Panc1 (cell line): ENCODE results near the gene NRGN. TPM values are rescaled to one million over a fixed set of nuclear protein-coding genes. Genes with fewer than 3 reads are reported as not detected.

Experiments used
- ATAC-seq: fragments of 200-7000 bp; cut with Tn5 transposase; 2 replicates; pipeline ENCODE4 v1.9.1; 2020; ENCODE audit warnings: mild to moderate bottlenecking, moderate library complexity
- BruUV-seq: library from RNA; stranded (reverse); fragments of 400-500 nt; replicated peaks from 2 replicates; lab custom pipeline; 2021; lab: Mats Ljungman, UMichigan
- CTCF ChIA-PET: fragments of 300-600 bp; sonication (Branson Sonifier 250); formaldehyde crosslinking; loops from one replicate; lab custom pipeline; 2022; ENCODE audit warnings: antibody characterized with exemption; lab: Charles Lee
- POLR2A ChIA-PET: fragments of 300-600 bp; sonication (Branson Sonifier 250); formaldehyde crosslinking; loops from one replicate; lab custom pipeline; 2022; ENCODE audit warnings: antibody characterized with exemption; lab: Charles Lee
- DNase-seq: peaks from one replicate; pipeline ENCODE4 v3.0.0-alpha.2; 2010; ENCODE audit warnings: low read depth, low spot score
- H3K27ac ChIP-seq: 2 replicates; pipeline ENCODE4 v1.5.1; 2011; ENCODE audit warnings: mild to moderate bottlenecking, low read length, inconsistent platforms
- H3K27me3 ChIP-seq: fragments of 200-500 bp; sonication (Bioruptor generic); 2 replicates; pipeline ENCODE4 v1.6.0; 2014; ENCODE audit warnings: low read length, inconsistent platforms; ENCODE audit not compliant: control insufficient read depth, insufficient read depth
- H3K36me3 ChIP-seq: fragments of 200-500 bp; sonication (Bioruptor generic); 2 replicates; pipeline ENCODE4 v1.5.1; 2014; ENCODE audit warnings: inconsistent platforms, mild to moderate bottlenecking, low read length, moderate library complexity; ENCODE audit not compliant: control insufficient read depth, insufficient read depth
- H3K4me1 ChIP-seq: 2 replicates; pipeline ENCODE4 v1.5.1; 2011; ENCODE audit warnings: inconsistent platforms, mild to moderate bottlenecking, low read length, moderate library complexity; ENCODE audit not compliant: control insufficient read depth, insufficient read depth
- H3K4me3 ChIP-seq, 2 experiments: 2 replicates each; pipeline ENCODE4 v1.5.1; 2011 to 2012; ENCODE audit warnings: low read depth in 2 of 2, low read length in 2 of 2, mild to moderate bottlenecking in 2 of 2, inconsistent platforms in 1 of 2, moderate library complexity in 1 of 2
- H3K9me3 ChIP-seq: fragments of 200-500 bp; sonication (Bioruptor generic); 2 replicates; pipeline ENCODE4 v1.5.1; 2014; ENCODE audit warnings: low read depth, mild to moderate bottlenecking, inconsistent platforms, low read length, moderate library complexity; ENCODE audit not compliant: control insufficient read depth, insufficient read depth
- POLR2AphosphoS5 ChIP-seq: IDR thresholded peaks from 2 replicates; pipeline ENCODE4 v1.6.1; 2012; ENCODE audit warnings: mild to moderate bottlenecking, low read depth, low read length, moderate library complexity
- SIN3A ChIP-seq: IDR thresholded peaks from 2 replicates; pipeline ENCODE4 v1.6.1; 2012; ENCODE audit warnings: low read depth, mild to moderate bottlenecking, low read length, moderate library complexity, borderline replicate concordance; ENCODE audit not compliant: insufficient read depth
- TCF7L2 ChIP-seq: IDR thresholded peaks from 2 replicates; pipeline ENCODE4 v1.6.1; 2011; ENCODE audit warnings: mild to moderate bottlenecking, low read depth, low read length, inconsistent platforms
- in situ Hi-C: cut with HindIII; loops from 2 replicates; pipeline ENCODE4 v1.10.0; 2016; ENCODE audit warnings: low sequenced_read_pairs, low pct_unique_long_range_greater_than_20kb
- intact Hi-C: fragments of 100-400 bp; cut with micrococcal nuclease; formaldehyde crosslinking; loops from one replicate; pipeline ENCODE4 v1.10.0; 2022; ENCODE audit not compliant: unreplicated experiment
- total RNA-seq: library from RNA; stranded (reverse); gene quantifications from one replicate; pipeline ENCODE4 v1.2.1, GENCODE V29; 2021; ENCODE audit not compliant: unreplicated experiment
- TF ChIP-seq, protein P1 (sequence below): fragments of 450-650 bp; IDR thresholded peaks from 2 replicates; pipeline ENCODE4 v1.5.1; 2017; ENCODE audit warnings: mild to moderate bottlenecking
- TF ChIP-seq, protein P2 (sequence below), 2 experiments: IDR thresholded peaks; 2 replicates each; pipeline ENCODE4 v1.6.1; 2011 to 2012; ENCODE audit warnings: low read depth in 2 of 2, control low read depth in 1 of 2, low read length in 1 of 2, mild to moderate bottlenecking in 1 of 2, moderate library complexity in 1 of 2; ENCODE audit not compliant: insufficient read depth in 1 of 2

NRGN gene
- total RNA-seq, 1 experiment from 2014 or later, result 5.7 TPM

DNA sequence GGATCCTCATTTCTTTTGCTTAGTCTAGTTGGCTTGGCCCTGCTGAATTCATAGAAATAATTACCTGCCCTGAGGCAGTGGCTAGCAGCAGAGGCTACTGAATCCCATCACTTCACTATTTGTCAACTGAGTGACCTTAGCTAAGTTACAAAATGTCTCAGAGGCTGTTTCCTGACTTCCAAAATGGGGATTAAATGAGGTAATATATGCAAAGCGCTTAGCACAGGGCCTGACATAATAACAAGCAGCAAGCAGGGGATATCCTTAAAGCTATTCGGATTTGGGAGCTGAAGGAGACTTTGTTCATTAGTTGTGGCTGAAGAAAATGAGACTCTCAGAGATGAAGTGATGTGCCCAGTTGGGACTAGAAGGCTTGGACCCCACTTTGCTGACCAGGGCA lies 2.8 kb downstream of the NRGN start:
- no peak for DNase-seq
- Histone ChIP-seq H3K4me1 (peaks cover 9% of the 10 kb centered on the region), H3K4me3 (no peak overlapping the region), H3K36me3 (no peaks in the 10 kb centered on the region), H3K27me3 (peaks cover 41% of the 10 kb centered on the region), H3K27ac (no peak overlapping the region), H3K9me3 (no peaks in the 10 kb centered on the region)
- ChIA-PET POLR2A (no interaction called here), CTCF (no interaction called here)
- in situ Hi-C loops, result no loop called here
- BruUV-seq, result no TSS peak
- no peak for ATAC-seq
- TF ChIP-seq SIN3A (no peak), POLR2AphosphoS5 (no peak), TCF7L2 (no peak)
- TF ChIP-seq, protein P1, sequence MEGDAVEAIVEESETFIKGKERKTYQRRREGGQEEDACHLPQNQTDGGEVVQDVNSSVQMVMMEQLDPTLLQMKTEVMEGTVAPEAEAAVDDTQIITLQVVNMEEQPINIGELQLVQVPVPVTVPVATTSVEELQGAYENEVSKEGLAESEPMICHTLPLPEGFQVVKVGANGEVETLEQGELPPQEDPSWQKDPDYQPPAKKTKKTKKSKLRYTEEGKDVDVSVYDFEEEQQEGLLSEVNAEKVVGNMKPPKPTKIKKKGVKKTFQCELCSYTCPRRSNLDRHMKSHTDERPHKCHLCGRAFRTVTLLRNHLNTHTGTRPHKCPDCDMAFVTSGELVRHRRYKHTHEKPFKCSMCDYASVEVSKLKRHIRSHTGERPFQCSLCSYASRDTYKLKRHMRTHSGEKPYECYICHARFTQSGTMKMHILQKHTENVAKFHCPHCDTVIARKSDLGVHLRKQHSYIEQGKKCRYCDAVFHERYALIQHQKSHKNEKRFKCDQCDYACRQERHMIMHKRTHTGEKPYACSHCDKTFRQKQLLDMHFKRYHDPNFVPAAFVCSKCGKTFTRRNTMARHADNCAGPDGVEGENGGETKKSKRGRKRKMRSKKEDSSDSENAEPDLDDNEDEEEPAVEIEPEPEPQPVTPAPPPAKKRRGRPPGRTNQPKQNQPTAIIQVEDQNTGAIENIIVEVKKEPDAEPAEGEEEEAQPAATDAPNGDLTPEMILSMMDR, result no peak
- TF ChIP-seq, protein P2, sequence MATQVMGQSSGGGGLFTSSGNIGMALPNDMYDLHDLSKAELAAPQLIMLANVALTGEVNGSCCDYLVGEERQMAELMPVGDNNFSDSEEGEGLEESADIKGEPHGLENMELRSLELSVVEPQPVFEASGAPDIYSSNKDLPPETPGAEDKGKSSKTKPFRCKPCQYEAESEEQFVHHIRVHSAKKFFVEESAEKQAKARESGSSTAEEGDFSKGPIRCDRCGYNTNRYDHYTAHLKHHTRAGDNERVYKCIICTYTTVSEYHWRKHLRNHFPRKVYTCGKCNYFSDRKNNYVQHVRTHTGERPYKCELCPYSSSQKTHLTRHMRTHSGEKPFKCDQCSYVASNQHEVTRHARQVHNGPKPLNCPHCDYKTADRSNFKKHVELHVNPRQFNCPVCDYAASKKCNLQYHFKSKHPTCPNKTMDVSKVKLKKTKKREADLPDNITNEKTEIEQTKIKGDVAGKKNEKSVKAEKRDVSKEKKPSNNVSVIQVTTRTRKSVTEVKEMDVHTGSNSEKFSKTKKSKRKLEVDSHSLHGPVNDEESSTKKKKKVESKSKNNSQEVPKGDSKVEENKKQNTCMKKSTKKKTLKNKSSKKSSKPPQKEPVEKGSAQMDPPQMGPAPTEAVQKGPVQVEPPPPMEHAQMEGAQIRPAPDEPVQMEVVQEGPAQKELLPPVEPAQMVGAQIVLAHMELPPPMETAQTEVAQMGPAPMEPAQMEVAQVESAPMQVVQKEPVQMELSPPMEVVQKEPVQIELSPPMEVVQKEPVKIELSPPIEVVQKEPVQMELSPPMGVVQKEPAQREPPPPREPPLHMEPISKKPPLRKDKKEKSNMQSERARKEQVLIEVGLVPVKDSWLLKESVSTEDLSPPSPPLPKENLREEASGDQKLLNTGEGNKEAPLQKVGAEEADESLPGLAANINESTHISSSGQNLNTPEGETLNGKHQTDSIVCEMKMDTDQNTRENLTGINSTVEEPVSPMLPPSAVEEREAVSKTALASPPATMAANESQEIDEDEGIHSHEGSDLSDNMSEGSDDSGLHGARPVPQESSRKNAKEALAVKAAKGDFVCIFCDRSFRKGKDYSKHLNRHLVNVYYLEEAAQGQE (IDR thresholded peaks at IDR 0.05; ENCODE audit: insufficient read depth in 1 of 2, low read depth in 2 of 2, low read length in 1 of 2), result no peak
- intact Hi-C loops, result no loop called here

DNA sequence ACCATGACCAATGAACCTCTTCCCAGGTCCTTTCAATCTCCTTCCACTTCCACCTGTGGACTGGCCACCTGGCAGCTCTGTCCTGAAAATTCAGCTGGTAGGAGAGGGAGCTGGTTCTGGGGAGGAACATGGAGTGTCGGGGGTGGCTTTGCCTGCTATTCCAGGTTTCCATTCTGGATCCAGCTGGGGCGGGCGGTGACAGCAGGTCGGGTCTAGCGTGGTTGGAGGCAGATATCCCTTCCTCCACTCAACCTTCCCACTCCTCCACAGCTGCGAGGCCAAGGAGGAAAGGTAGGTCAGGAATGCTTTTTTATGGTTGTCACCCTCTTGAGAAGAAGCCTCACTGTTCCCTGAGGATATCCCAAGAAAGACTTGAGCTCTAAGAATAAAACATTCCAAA lies 3.3 kb downstream of the NRGN start:
- no TSS peak for BruUV-seq
- in situ Hi-C loops, result no loop called here
- H3K36me3 ChIP-seq, result no peaks in the 10 kb centered on the region
- ChIA-PET CTCF (no interaction called here), POLR2A (no interaction called here)
- TF ChIP-seq POLR2AphosphoS5, result no peak
- TF ChIP-seq, protein P2 (IDR thresholded peaks at IDR 0.05; ENCODE audit: insufficient read depth in 1 of 2, low read depth in 2 of 2, low read length in 1 of 2), result no peak
- TF ChIP-seq, protein P1, result no peak
- TF ChIP-seq SIN3A, result no peak
- no peak for TF ChIP-seq TCF7L2
- no peaks in the 10 kb centered on the region for H3K9me3 ChIP-seq
- ATAC-seq, result no peak
- no peak for DNase-seq
- no peak overlapping the region for H3K4me3 ChIP-seq
- intact Hi-C loops, result no loop called here
- H3K27me3 ChIP-seq, result peaks cover 41% of the 10 kb centered on the region
- H3K27ac ChIP-seq, result no peak overlapping the region
- peaks cover 9% of the 10 kb centered on the region for H3K4me1 ChIP-seq
